GM19351 (cell line): ENCODE results near the gene ELFN1.

Experiments used
- ATAC-seq: cut with Tn5 transposase; IDR thresholded peaks from one replicate; pipeline ENCODE4 v1.9.1; 2021; ENCODE audit warnings: mild to moderate bottlenecking, moderate library complexity; ENCODE audit not compliant: unreplicated experiment

The ELFN1 gene

DNA sequence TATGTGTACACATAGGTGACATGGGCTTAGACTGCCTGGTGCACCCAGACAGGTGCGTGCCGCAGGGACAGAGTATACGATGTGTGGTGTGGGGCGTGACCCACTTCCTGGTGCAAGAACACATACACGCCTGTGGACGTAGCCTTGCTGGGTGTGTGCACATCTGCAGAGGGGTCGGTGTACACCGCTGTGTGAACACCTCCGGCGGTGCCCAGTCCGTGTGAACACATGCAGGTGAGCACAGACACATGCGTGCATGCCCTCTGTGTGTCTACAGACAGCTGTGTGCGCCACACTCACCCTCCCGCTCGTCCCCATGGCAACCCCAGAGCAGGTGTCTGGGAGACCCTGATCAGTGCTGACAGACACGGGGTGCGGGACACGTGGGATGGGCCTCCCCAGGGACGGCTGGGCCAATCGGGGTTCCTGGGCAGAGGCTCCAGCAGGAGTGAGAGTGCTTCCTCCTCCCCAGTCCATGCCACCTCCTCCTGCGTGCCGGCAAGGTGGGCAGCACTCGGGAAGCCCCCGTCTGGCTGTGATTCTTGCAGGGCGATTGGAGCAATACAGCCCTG is 23.4 kb downstream of the ELFN1 start:
- no peak for ATAC-seq

DNA sequence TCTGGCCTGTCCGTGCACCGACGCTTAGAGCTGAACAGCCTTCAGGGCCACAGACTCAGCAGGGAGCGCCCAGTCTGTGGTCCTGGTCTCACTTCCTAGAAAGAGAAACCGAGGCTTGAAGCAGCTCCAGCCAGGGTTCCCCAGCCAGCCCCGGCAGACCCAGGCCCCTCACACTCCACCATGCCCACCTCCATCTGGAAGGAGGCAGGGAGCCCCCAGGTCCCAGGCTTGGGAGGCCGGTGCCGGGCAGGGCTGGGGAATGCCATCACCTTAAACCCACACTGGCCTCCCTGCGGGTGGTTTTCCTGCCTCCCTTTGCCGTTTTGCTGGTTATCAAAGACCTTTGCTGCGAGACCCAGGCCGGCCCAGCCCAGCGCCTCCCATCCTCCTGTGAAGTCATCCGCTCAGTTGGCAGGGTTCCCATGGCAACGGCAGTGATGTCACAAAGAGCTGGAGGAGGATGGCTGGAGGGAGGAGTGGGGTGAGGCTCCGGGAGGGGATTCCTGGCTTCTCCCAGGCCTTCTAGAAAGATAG is 24.0 kb downstream of the ELFN1 start:
- no peak for ATAC-seq

DNA sequence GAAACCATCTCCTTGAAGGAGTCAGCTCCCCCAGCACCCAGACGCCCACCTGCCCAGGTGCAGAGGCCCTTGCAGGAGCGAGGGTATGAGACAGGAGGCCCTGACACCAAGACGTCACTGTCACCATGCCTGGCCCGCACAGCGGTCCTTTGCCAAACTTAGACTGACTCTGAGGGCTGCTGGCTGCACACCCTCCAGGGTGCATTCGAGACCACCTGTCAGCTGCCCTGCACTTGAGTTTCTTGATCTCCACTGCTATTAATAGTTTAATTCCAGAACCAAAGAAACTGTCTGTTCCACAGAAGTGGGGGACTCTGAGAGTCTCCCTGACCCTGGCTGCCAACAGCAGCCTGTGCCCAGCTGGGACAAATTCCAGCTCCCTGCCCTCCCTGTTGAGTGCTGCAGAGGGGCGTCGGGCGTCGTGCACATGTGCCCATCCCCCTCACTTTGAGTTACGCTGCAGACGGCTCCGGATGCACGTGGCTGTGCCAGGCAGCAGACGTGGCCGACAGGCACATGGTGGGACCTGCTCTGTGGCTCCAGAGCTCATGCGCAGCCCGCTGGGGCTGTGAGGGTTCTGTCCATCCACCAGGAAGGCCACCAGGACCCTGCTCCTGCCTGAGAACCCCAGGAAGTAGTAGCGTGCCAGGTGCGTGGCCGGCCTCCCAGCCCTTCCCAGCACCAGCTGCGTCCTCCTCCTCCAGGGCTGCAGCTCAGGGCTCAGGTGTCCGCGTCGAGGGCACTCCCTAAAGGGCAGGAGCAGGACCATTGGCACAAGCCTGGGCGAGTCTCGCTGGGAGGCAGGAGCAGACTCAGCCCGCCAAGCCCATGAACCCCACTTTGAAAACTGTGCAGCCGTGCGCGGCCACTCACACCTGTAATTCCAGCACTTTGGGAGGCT is 24.8 kb downstream of the ELFN1 start:
- no peak for ATAC-seq

DNA sequence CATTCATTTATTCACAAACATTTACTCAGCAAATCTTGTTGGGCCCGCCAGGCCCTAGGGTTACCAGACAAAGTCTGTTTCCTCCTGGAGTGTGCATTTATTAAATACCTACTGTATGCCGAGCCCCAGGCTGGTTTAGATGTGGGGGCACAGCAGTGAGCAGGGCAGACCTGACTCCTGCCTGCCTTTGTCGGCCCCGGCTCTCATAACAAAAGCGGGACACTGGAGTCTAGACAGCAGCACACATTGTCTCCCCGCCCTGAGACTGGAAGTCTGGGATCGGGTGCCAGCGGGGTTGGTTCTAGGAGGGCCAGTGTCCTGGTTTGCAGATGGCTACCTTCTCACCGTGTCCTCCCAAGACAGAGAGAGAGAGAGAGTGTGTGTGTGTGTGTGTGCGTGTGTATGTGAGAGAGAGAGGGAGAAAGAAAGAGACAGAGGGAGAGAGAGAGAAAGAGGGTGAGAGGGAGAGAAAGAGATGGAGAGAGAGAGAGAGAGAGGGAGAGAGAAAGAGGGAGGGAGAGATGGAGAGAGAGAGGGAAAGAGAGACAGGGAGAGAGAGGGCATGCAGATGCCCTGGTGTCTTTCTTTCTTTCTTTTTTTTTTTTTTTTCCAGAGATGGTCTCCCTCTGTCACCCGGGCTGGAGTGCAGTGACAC is 25.9 kb downstream of the ELFN1 start:
- ATAC-seq, result no peak

DNA sequence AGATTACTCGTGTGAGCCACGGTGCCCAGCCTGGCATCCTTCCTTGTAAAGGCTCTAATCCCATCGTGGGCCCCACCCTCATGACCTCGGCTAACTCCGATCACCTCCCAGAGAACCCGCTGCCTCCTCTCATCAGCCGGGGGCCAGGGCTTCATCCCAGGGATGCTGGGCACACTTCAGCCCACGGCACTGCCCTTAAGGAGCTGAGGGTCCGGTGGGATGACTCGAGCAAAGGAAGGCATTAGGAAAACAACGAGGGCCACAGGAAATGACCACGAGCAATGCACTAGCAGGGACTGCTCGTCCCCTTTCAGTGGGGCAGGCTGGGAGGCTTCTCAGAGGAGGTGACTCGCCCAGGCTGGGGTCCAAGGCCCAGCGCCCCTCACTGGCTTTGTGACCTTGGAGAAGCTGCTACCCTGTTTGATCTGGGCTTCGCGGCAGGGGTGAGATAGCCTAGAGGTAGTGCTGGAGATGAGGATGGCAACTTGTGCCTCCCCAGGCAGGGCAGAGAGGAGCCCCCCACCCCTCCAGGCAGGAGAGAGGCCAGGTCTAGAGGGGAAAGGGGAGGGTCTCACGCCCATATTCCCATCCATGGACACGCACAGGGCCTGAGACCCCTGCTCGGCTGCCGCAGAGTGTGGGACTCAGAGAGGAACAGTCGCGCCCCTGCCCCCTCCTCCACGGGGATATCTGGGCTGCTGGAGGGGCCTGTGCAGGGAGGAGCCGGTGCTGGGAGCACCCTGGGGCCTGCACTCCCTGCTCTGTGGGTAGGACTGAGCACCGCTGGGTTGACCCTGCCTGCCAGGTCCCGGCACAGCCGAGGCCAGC is 26.8 kb downstream of the ELFN1 start:
- no peak for ATAC-seq

DNA sequence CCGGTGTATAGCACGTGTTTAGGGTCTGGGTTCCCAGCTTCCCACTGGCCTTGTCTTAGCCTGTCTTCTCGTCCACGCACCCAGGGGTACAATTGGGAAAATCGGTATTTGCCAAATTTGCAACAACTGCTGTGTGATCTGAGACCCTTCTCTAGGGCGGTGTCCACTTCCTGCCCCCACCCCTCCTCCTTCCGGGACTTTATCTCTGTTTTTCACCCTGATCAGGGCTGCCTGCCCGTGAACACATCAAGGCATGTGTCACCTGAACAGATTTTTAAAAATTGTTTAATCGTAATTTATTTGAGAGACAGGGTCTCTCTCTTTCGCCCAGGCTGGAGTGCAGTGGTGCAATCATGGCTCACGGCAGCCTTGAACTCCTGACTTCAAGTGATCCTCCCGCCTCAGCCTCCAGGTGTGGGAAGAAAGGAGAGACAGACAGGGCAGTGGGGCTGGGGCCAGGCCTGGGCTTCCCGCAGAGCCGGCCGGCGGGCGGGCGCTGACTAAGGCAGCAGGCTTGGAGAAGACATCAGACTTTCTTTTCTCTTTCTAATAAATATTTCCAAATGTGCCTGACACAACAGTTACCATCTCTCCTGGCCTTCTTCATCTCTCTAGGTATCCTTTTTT is 27.5 kb downstream of the ELFN1 start:
- ATAC-seq, result no peak

DNA sequence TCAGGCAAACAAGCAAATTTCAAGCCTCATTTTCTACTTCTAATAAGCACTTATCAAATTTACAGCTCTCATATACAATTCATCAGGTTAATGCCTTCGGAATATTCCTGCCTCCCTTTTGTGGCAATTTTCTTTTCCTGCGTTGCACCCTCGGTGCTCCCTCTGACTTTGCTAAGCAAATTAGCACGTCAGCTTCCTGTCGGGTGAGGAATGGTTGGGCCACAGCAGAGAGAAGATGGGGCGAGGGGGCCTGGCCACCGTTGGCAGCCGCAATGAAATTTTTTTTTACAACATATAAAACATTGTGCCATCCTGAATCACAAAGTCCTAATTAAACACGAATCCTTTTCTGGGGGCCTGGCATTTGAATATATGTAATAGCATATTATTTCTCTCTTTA is 28.1 kb downstream of the ELFN1 start:
- ATAC-seq, result no peak

DNA sequence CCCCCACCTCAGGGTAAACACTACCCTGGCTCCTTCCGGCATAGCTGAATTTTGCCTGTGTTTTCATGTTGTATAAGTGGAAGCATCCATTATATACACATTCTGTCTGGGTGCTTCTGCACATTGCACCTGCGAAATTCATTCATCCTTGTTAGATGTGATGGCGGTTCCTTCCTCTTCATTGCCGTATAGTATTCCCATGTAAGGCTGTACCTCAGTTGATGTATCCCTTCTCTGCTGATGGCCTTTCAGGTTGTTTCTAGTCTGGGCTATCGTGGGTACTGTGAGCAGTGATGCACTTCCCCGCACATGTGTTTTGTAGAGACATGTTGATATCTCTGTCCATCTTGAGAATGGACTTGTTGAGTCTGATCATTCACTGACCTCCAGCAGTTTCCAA is 28.9 kb downstream of the ELFN1 start:
- no peak for ATAC-seq

DNA sequence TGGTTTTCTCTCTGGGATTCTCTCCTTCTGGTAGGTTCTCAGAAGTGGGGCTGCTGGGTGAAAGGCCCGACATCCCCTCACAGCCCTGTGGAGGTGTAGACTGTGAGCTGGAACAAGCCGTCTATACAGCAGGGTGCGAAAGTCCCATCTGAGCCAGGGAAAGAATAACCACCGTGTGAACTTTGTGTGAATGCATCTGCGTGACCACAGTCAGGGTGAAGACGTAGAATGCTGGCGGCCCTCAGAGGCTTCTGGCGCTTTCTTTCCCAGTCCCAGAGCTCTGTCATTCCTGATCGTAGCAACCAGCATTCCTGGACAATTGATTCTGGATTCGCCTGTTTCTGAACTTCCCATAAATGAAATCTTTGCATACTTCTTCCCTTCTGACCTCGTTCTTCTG is 30.0 kb downstream of the ELFN1 start:
- no peak for ATAC-seq

DNA sequence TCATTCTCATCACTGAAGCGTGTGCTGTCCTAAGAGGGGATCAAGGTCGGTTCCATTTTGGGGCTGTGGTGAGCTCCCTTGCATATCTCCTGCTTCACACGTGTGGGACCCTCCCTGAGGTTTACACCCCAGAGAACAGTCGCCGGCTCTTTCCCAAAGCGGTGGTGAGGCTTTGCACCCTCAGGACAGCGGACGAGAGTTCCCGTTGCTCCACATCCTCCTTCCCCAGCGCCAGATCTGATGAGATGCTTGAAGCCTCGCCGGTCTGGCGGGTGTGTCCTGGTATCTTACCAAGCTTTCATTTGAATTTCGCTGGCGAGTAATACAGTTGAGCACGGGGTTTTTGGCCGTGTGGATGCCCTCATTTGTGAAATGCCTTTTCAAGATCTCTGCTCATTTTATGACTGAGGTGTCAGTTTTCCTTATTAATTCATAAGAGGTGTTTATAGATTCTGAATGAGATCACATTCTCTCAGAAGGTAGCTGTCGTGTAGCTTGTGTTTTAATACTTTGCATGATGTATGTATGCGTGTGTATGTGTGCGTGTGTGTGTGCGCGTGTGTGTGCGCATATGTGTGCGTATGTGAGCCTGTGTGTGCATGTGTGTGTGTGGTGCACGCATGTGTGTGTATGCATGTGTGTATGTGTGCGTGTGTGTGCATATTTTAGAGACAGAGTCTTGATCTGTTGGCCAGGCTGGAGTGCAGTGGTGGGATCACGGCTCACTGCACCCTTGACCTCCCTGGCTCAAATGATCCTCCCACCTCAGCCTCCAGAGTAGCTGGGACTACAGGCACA is 30.7 kb downstream of the ELFN1 start:
- ATAC-seq, result no peak

DNA sequence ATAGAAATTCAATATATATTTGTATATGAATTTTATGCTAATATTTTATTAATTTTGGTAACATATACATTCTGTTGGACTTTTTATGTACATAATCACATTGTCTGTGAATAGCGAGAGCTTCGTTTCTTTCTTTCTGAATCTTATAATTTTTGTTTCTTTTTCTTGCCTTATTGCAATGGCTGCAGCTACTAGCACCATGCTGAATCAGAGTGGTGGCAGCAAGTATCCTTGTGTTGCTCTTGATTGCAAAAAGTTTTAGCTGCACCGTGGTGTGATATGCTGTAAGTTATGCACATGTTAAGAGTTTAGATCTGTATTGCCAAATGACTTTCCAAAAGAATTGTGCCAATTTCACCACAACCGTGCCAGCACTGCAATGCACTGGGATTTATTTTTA is 32.6 kb downstream of the ELFN1 start:
- no peak for ATAC-seq

DNA sequence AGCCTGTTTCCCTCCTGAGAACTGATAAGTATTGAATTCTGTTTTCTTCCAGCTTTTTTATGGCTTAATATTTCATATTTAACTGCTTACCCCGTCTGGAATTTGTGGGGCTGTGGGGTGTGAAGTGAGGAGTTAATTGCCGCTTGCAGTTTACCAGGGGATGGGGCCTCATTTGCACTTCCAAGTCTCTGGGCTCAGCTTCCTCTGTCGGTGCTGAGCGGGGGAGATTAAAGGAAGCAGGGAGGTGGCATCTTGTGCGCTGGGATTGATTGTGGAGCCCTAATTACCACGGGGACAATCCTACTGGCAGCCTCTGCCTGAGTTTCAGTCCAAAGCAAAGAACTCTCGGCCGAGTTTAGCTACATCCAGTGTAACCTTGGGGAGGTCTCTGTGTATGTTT is 33.4 kb downstream of the ELFN1 start:
- ATAC-seq, result no peak

DNA sequence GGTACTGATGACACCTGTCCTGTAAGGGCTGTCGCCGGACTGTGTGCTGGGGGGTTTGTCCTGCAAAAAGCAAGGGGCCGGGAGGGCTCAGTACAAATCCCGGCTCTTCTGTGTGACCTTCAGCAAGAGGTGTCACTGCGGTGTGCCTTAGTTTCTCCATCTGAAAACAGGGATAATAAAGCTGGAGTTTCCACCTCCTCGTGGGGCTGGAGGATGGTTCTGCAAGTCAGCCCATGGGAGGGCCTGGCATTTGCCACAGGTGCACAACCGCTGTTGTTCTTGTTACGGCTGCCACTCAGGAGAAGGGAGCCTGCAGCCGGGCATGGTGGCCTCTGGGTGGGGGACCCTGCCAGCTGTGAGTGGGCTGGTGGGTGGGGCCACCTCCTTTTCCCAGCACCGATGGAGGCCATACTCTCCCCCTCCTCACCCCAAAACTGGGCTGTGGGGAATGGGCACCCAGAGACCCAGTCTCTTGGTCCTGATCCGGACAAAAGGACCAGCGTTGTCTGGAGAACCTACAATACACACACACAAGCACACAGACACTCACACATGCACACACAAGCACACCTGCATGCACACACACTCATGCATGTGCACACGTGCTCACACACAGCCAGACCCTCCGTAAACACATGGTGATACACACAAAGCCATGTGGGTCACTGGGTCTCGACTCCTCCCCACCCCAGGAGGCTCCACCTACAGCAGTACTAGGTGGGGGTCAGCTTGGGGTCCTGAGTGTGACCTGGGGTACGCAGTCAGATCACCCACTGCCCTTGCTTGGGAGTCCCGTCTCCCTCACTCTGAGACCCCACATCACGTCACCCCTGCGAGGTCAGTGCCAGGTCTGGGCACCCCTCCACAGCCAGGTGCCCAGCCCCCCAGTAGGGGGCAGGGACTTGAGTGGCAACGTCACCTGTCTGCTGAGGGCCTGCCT is 34.1 kb downstream of the ELFN1 start:
- no peak for ATAC-seq

DNA sequence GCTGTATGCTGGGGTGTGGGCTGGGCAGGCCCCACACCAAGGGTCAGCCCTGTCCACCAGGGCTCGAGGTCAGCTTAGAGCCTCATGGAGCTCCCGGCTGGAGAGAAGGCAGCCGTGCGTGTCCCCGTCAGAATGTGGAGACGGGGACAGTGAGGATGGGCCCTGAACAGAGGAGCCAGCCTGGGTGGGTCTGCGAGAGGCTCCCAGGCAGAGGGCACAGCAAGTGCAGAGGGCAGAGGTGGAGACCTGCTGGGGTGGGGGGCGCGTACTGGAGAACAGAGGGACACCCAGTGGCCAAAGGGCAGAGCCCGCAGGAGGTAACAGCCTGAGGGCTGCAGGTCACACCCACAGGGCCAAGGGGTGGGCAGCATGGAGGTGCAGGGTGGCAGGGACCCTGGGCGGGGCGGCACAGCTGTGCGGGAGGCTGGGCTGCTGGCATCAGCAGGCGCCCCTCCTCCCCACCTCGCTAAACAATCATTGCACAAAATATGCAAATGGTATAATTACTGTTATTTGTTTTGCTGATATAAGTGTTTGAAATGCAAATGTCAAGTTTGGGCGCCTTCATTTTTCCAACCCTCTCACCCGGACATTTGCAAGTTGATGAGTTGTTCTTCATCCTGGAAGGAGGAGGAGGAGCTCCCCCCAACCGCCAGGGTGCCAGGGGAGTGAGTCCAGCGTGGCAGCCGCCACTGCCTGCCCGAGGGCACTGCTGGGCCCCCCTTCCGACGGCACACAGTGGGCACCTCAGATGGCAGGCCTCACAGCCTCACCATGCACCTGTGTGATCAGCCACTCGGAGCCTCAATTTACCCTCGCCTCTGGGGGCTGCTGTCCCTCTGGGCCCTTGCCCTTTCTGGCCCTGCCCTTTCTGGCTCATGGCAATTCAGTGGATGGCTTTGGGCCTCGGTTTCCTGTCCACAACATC is 35.0 kb downstream of the ELFN1 start:
- ATAC-seq, result no peak

DNA sequence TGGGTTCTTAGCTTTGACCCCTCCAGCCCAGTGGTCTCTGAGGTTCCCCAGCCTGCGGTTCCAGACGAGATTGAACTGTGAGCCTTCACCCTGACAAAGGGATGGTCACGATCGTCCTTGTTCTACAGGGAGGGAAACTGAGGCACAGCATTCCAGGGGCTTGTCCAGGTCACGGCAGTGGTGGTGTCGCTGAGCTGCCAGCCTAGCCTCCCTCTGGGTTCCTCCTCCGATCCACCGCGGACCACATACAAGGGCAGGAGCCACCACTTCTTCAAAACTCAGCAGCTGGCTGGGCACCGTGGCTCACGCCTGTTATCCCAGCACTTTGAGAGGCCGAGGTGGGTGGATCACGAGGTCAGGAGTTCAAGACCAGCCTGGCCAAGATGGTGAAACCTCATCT is 35.8 kb downstream of the ELFN1 start:
- ATAC-seq, result no peak

DNA sequence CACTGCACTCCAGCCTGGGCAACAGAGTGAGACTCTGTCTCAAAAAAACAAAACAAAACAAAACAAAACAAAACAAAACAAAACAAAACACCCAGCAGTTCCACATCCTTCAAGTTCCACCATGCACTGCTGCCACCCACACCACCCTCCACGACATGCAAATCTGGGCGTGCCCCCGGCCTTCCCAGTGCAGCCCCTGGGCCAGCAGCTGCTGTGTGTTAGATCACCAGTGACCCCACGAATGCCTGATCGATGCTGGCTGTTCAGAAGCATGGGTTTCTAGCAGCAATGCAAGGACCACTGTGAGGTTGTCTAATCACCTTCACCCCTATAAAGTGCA is 36.3 kb downstream of the ELFN1 start:
- no peak for ATAC-seq

DNA sequence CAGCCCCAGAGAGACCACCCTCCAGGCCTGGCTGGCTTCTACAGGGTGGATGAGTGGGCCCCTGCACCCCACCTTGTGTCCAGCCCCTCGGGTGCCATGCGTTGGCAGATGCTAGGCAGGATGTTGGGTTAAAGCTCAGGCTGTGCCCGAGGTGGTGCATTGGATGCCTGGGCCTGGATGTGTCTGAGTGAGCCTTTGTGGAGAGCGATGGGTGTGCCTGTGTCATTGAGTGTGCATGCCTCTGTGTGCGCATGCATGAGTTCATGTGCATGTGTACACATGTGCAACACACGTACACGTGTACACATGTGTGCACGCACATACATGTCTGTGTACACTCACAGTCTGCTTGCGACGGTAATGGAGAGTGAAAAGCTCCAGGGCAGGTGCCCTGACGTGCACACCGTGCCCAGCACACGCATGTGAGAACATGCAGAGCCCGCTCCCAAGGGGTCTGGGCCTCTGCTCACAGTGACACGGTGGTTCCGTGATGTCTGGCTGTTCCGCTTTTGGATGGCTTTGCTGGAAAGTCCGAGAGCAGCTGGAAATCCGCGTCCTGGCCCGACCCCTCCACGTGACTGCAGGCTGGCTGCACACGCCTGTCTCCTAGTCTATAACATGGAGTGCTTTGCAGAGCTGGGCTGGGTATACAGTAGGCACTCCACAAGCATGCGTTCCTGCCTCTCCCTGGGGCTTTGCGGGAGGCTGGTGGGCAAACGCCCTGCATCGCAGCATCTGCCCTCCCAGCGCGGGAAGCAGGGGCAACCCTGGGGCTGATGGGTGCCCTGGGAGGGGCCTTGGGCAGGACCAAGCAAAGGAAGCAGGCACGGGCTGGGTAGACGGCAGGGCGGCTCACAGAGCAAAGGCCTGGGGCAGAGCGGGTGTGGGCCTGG is 36.9 kb downstream of the ELFN1 start:
- ATAC-seq, result no peak
